Pancreas (tissue), 10 donors: Measurements from ENCODE around the gene PYGM. TPM values are rescaled to one million over a fixed set of nuclear protein-coding genes. Genes with fewer than 3 reads are reported as not detected.

ENCODE experiments used
- ATAC-seq, 4 donors: fragments of 200-7000 bp; cut with Tn5 transposase; one replicate each; pipeline versions ENCODE4 v1.8.0 to v1.9.1; 2020; ENCODE audit warnings: mild to moderate bottlenecking in 4 of 4, moderate library complexity in 4 of 4
- DNase-seq, 6 donors: peaks; one replicate each; pipeline ENCODE4 v3.0.0-alpha.2; 2020
- FAIRE-seq: peaks from 2 replicates; lab custom pipeline; 2012; peaks lifted over from hg19 to GRCh38; lab: Jason Lieb, UNC
- H3K27ac ChIP-seq, 4 donors: fragments of 200-600 bp; sonication (generic); 1 replicate in 3 of 4; 2 replicates in 1 of 4; pipeline versions ENCODE4 v1.5.0 to v1.8.0; 2020
- H3K27me3 ChIP-seq, 4 donors: fragments of 200-600 bp; one replicate each; pipeline ENCODE4 v1.8.0; 2021
- H3K36me3 ChIP-seq, 3 donors: fragments of 200-600 bp; sonication (generic) in 1 of 3; one replicate each; pipeline versions ENCODE4 v1.5.0 to v1.8.0; 2020 to 2021
- H3K4me1 ChIP-seq, 3 donors: fragments of 200-600 bp; one replicate each; pipeline ENCODE4 v1.8.0; 2021
- H3K4me3 ChIP-seq, 4 donors: fragments of 200-600 bp; sonication (generic) in 2 of 4; one replicate each; pipeline versions ENCODE4 v1.5.0 to v1.8.0; 2020 to 2021
- H3K9me3 ChIP-seq, 4 donors: fragments of 200-600 bp; one replicate each; pipeline ENCODE4 v1.8.0; 2021
- WGBS, 2 donors: extraction: QIAGEN DNeasy Blood & Tissue Kit; methylation state at CpG; one replicate each; pipeline ENCODE4 v1.1.7; 2013; 5-methylcytosine and 5-hydroxymethylcytosine counted together
- intact Hi-C, 3 donors: fragments of 100-400 bp; cut with DNase I; formaldehyde crosslinking; loops; one replicate each; pipeline versions ENCODE4 v1.11.1 to v1.14.2; 2022
- polyA plus RNA-seq, 2 donors: library from polyadenylated mRNA; stranded (reverse); fragments of 200-250 nt; gene quantifications; one replicate each; pipeline ENCODE4 v1.2.3, GENCODE V29; 2013
- total RNA-seq, 6 donors: library from RNA; stranded (reverse); fragmentation: NEBNext Ultra II Directional in 4 of 6; extraction: Animal tissue kit (Norgen Biotek cat#: 25700) in 4 of 6; gene quantifications; one replicate each; pipeline versions ENCODE4 v1.2.1 to v1.2.4, GENCODE V29; 2021 to 2023
- TF ChIP-seq, protein P1 (sequence below), 4 donors: fragments of 200-600 bp; sonication (generic) in 3 of 4; IDR thresholded peaks; one replicate each; pipeline versions ENCODE4 v1.5.0 to v1.8.0; 2021; ENCODE audit warnings: antibody characterized with exemption in 4 of 4
- donor health status: healthy with polysubstance abuse.
- donor health status: DM: no; HTN: no; CAD: no; lungs with moderate emphysema.
- donor health status: DM: no; HTN: no; CAD: no.
- donor health status: control.
- donor health status: control.
- donor health status: Bipolar disorder and iron deficiency.
- donor health status: DM: yes; HTN: yes; CAD: no.
- donor health status: DM: no; HTN: no; CAD: no.
- donor health status: DM: no; HTN: no; CAD: no.
- donor health status: DM: yes; HTN: yes; CAD: no.

The PYGM gene
- total and polyA plus RNA-seq, 8 donors = 0.19 to 1.3 (median 0.47) TPM

DNA sequence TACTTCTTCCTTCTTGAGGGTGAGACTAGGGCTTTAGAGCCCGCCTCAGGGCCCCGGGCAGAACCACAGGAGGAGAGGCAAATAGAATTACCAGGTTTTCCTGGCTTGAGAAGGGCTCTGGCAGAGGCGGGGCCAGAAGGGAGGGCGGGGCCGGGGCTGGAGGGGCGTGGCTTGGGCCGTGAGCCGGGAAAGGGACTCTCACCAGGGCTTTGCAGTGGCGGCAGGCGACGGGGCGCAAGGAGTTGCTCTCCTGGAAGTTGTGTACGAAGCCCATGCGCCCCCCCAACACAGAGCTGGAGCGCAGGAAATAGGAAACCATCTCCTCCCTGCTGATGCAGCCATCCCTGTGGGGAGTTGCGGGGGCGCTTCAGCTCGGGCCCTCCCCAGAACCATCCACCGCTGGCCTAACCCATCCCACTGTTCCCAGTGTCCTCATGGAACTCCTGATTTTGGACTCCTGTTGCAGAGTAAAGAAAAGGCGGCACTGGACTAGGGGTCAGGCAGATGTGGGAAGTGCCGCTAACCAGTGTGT lies 29.9 kb downstream of the PYGM start:
- peak; percentile 68 to 94 (median 86) for ATAC-seq
- H3K4me3 ChIP-seq = no peak overlapping the region
- TF ChIP-seq, protein P1, sequence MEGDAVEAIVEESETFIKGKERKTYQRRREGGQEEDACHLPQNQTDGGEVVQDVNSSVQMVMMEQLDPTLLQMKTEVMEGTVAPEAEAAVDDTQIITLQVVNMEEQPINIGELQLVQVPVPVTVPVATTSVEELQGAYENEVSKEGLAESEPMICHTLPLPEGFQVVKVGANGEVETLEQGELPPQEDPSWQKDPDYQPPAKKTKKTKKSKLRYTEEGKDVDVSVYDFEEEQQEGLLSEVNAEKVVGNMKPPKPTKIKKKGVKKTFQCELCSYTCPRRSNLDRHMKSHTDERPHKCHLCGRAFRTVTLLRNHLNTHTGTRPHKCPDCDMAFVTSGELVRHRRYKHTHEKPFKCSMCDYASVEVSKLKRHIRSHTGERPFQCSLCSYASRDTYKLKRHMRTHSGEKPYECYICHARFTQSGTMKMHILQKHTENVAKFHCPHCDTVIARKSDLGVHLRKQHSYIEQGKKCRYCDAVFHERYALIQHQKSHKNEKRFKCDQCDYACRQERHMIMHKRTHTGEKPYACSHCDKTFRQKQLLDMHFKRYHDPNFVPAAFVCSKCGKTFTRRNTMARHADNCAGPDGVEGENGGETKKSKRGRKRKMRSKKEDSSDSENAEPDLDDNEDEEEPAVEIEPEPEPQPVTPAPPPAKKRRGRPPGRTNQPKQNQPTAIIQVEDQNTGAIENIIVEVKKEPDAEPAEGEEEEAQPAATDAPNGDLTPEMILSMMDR (IDR thresholded peaks at IDR 0.05) = no peak
- no peaks in the 10 kb centered on the region for H3K36me3 ChIP-seq
- intact Hi-C loops = no loop called here
- DNase-seq = peak in 4 of 6 donors; percentile 64 to 85 (median 67)
- H3K4me1 ChIP-seq = no peaks in the 10 kb centered on the region
- no peak overlapping the region for H3K27ac ChIP-seq
- H3K27me3 ChIP-seq = no peaks in the 10 kb centered on the region
- H3K9me3 ChIP-seq = no peaks in the 10 kb centered on the region
- FAIRE-seq = no peak
- WGBS, 2 donors = 27 to 28% methylated on average over 18 to 21 of the region's 21 CpGs

- no peak overlapping the region for H3K27ac ChIP-seq
- no peaks in the 10 kb centered on the region for H3K27me3 ChIP-seq
- intact Hi-C loops = no loop called here
- no peaks in the 10 kb centered on the region for H3K4me1 ChIP-seq
- WGBS, 2 donors = 79 to 87% methylated on average over 11 of the region's 11 CpGs
- ATAC-seq (no peak), FAIRE-seq (no peak), DNase-seq (no peak)
- TF ChIP-seq, protein P1 (IDR thresholded peaks at IDR 0.05) = no peak
- H3K9me3 ChIP-seq = no peaks in the 10 kb centered on the region
- no peak overlapping the region for H3K4me3 ChIP-seq
- H3K36me3 ChIP-seq = no peaks in the 10 kb centered on the region
Observed at GRCh38 chr11:64728757-64729365, 30.9 kb downstream of the PYGM start.

GRCh38 chr11:64726867-64727530 lies 32.8 kb downstream of the PYGM start:
- TF ChIP-seq, protein P1 (IDR thresholded peaks at IDR 0.05) = no peak
- FAIRE-seq (no peak), DNase-seq (no peak), ATAC-seq (no peak)
- WGBS, 2 donors = 39 to 43% methylated on average over 7 of the region's 7 CpGs
- Histone ChIP-seq H3K4me1 (no peaks in the 10 kb centered on the region), H3K9me3 (no peaks in the 10 kb centered on the region), H3K36me3 (no peaks in the 10 kb centered on the region), H3K27ac (no peak overlapping the region), H3K27me3 (no peaks in the 10 kb centered on the region), H3K4me3 (no peak overlapping the region)
- intact Hi-C loops = no loop called here

- H3K4me3 ChIP-seq = no peak overlapping the region
- WGBS, 2 donors = 37 to 42% methylated on average over 9 of the region's 9 CpGs
- TF ChIP-seq, protein P1 (IDR thresholded peaks at IDR 0.05) = no peak
- H3K4me1 ChIP-seq = no peaks in the 10 kb centered on the region
- no peak for ATAC-seq
- intact Hi-C loops = no loop called here
- DNase-seq = no peak
- H3K27ac ChIP-seq = no peak overlapping the region
- H3K36me3 ChIP-seq = no peaks in the 10 kb centered on the region
- no peaks in the 10 kb centered on the region for H3K9me3 ChIP-seq
- FAIRE-seq = no peak
- H3K27me3 ChIP-seq = no peaks in the 10 kb centered on the region
Observed at GRCh38 chr11:64726211-64726641, 33.5 kb downstream of the PYGM start.
